ENCODE results near the gene DSEL.

Gene DSEL

DNA sequence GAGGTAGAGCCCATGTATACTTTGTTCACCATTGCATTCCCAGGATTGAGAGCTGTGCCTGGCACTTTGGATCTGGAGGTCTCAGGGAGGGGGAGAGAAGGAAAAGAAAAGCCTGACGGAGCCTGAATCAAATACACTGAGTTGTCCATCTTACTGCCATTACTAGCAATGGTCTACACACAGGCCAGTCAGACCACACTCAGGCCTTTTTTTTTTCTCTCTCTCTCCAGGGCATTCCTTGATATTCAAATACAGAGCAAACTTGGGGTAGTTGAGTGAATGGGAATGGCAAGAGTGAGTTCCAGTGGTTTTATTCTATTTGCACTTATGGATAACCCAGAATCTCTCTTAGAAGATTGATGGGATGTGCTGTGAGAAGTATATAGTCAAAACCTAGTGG, 11.8 kb downstream of the DSEL start:
- no peak overlapping the region for H3K27ac ChIP-seq (replicated peaks; ENCODE audit: low read length)
- WGBS, 2 donors (ENCODE audit: extremely low coverage in 2 of 2, insufficient read length in 2 of 2, insufficient replicate concordance in 1 of 2), result no CpG with 5 or more reads among the region's 1 CpG
- H4K8ac ChIP-seq (ENCODE audit: low read depth, low read length), result no peak overlapping the region
- no peak overlapping the region for H3K14ac ChIP-seq (ENCODE audit: low read length)
- no peak overlapping the region for H4K91ac ChIP-seq (ENCODE audit: low read depth, low read length, poor library complexity)
- no peak overlapping the region for H3K4ac ChIP-seq (ENCODE audit: low read length)
- H2BK120ac ChIP-seq (ENCODE audit: low read depth, low read length), result no peak overlapping the region
- H3K9ac ChIP-seq (ENCODE audit: low read depth, low read length, poor library complexity), result no peak overlapping the region
- H2BK5ac ChIP-seq (ENCODE audit: low read length), result no peak overlapping the region
- H3K4me2 ChIP-seq (ENCODE audit: insufficient read depth, low read length, poor library complexity, severe bottlenecking), result no peak overlapping the region
- no peaks in the 10 kb centered on the region for H3K36me3 ChIP-seq (replicated peaks in 1 of 2; ENCODE audit: control insufficient read depth in 2 of 2, insufficient read depth in 2 of 2, low read length in 2 of 2)
- no peak overlapping the region for H3K18ac ChIP-seq (ENCODE audit: low read length)
- H2AK5ac ChIP-seq (ENCODE audit: low read depth, low read length), result no peak overlapping the region
- H2BK15ac ChIP-seq (ENCODE audit: low read length), result no peak overlapping the region
- peaks cover 0 to 5% of the 10 kb centered on the region in 2 donors for H3K9me3 ChIP-seq (replicated peaks in 1 of 2; ENCODE audit: control insufficient read depth in 2 of 2, insufficient read depth in 1 of 2, low read depth in 1 of 2, low read length in 2 of 2)
- no peaks in the 10 kb centered on the region for H3K27me3 ChIP-seq (ENCODE audit: control insufficient read depth in 3 of 3, insufficient read depth in 3 of 3, low read depth in 1 of 3, low read length in 3 of 3)
- no peak overlapping the region for H2AFZ ChIP-seq (ENCODE audit: low read length)
- H3K79me1 ChIP-seq (ENCODE audit: low read depth, low read length), result no peaks in the 10 kb centered on the region
- H3K4me1 ChIP-seq (ENCODE audit: control insufficient read depth in 2 of 2, insufficient read depth in 1 of 2, low read depth in 1 of 2, low read length in 2 of 2), result peaks cover 0 to 2% of the 10 kb centered on the region in 2 donors
- no peak overlapping the region for H3K4me3 ChIP-seq (ENCODE audit: low read length in 2 of 2)
- no peak overlapping the region for H3K23ac ChIP-seq (ENCODE audit: low read depth, low read length, poor library complexity)
- no peak overlapping the region for H2BK12ac ChIP-seq (ENCODE audit: low read length)
- DNase-seq (ENCODE audit: low spot score), result no peak

DNA sequence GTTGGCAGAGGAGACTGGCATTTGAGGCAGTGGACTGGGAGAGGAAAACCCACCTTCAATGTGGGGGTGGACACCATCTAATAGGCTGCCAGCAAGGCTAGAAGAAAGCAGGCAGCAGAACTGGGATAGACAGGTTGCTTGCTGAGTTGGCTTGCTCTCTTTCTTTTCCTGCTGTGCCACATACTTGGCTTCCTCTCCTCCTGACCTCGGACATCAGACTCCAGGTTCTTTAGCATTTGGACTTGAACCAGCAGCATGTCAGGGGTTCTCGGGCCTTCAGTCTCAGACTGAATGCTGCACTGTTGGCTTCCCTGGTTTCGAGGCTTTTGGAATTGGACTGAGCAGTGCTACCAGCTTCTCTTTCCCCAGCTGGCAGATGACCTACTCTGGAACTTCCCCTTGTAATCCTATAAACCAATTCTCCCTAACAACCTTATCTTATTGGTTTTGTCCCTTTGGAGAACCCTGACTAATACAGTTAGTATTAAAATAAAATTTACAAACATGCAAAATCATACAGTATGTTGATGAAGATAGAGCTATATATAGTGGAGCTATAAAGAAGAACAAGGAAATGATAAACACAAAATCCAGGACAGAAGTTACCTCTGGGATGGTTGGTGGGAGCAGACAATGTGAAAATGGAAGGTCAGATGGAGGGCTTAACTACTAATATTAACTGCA, 15.9 kb downstream of the DSEL start:
- WGBS, 2 donors (ENCODE audit: extremely low coverage in 2 of 2, insufficient read length in 2 of 2, insufficient replicate concordance in 1 of 2), result no CpG with 5 or more reads among the region's 3 CpGs
- Histone ChIP-seq H3K27ac (replicated peaks; ENCODE audit: low read length) (no peak overlapping the region), H3K4ac (ENCODE audit: low read length) (no peak overlapping the region), H2AFZ (ENCODE audit: low read length) (no peak overlapping the region), H4K8ac (ENCODE audit: low read depth, low read length) (no peak overlapping the region), H3K79me1 (ENCODE audit: low read depth, low read length) (no peaks in the 10 kb centered on the region), H2AK5ac (ENCODE audit: low read depth, low read length) (no peak overlapping the region), H3K4me2 (ENCODE audit: insufficient read depth, low read length, poor library complexity, severe bottlenecking) (no peak overlapping the region), H3K9ac (ENCODE audit: low read depth, low read length, poor library complexity) (no peak overlapping the region), H2BK120ac (ENCODE audit: low read depth, low read length) (no peak overlapping the region), H3K36me3 (replicated peaks in 1 of 2; ENCODE audit: control insufficient read depth in 2 of 2, insufficient read depth in 2 of 2, low read length in 2 of 2) (no peaks in the 10 kb centered on the region), H3K4me1 (ENCODE audit: control insufficient read depth in 2 of 2, insufficient read depth in 1 of 2, low read depth in 1 of 2, low read length in 2 of 2) (peaks cover 0 to 2% of the 10 kb centered on the region in 2 donors), H3K4me3 (ENCODE audit: low read length in 2 of 2) (no peak overlapping the region), H2BK15ac (ENCODE audit: low read length) (no peak overlapping the region), H2BK5ac (ENCODE audit: low read length) (no peak overlapping the region), H4K91ac (ENCODE audit: low read depth, low read length, poor library complexity) (no peak overlapping the region), H3K23ac (ENCODE audit: low read depth, low read length, poor library complexity) (no peak overlapping the region), H2BK12ac (ENCODE audit: low read length) (no peak overlapping the region), H3K18ac (ENCODE audit: low read length) (no peak overlapping the region), H3K27me3 (ENCODE audit: control insufficient read depth in 3 of 3, insufficient read depth in 3 of 3, low read depth in 1 of 3, low read length in 3 of 3) (no peaks in the 10 kb centered on the region), H3K9me3 (replicated peaks in 1 of 2; ENCODE audit: control insufficient read depth in 2 of 2, insufficient read depth in 1 of 2, low read depth in 1 of 2, low read length in 2 of 2) (peaks cover 0 to 4% of the 10 kb centered on the region in 2 donors), H3K14ac (ENCODE audit: low read length) (no peak overlapping the region)
- DNase-seq (ENCODE audit: low spot score), result no peak

DNA sequence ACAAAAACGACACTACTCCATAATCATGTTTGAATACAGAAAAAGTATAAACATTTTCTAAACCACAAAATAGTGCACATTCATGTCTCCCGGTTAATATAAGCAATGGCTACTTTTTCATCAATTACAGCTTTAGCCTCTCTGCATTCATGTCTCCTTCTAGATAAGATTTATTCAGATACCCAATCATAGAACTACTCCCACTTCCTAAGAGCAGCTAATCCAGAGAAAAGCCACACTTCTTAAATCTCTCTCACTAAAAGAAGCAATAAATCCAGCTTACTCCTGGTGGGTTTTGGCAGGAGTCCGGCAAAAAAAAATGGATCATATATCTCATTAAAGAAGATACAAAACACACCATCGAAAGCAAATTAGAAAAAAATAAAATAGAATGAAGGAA, 20.1 kb downstream of the DSEL start:
- Histone ChIP-seq H2AFZ (ENCODE audit: low read length) (no peak overlapping the region), H3K4me2 (ENCODE audit: insufficient read depth, low read length, poor library complexity, severe bottlenecking) (no peak overlapping the region), H3K4ac (ENCODE audit: low read length) (no peak overlapping the region), H2BK12ac (ENCODE audit: low read length) (no peak overlapping the region), H4K8ac (ENCODE audit: low read depth, low read length) (no peak overlapping the region), H3K79me1 (ENCODE audit: low read depth, low read length) (no peaks in the 10 kb centered on the region), H2BK15ac (ENCODE audit: low read length) (no peak overlapping the region), H3K18ac (ENCODE audit: low read length) (no peak overlapping the region), H4K91ac (ENCODE audit: low read depth, low read length, poor library complexity) (no peak overlapping the region), H3K23ac (ENCODE audit: low read depth, low read length, poor library complexity) (no peak overlapping the region), H3K4me1 (ENCODE audit: control insufficient read depth in 2 of 2, insufficient read depth in 1 of 2, low read depth in 1 of 2, low read length in 2 of 2) (no peaks in the 10 kb centered on the region), H2BK120ac (ENCODE audit: low read depth, low read length) (no peak overlapping the region), H3K27me3 (ENCODE audit: control insufficient read depth in 3 of 3, insufficient read depth in 3 of 3, low read depth in 1 of 3, low read length in 3 of 3) (no peaks in the 10 kb centered on the region), H3K9me3 (replicated peaks in 1 of 2; ENCODE audit: control insufficient read depth in 2 of 2, insufficient read depth in 1 of 2, low read depth in 1 of 2, low read length in 2 of 2) (peaks cover 0 to 4% of the 10 kb centered on the region in 2 donors), H3K4me3 (ENCODE audit: low read length in 2 of 2) (no peak overlapping the region), H2BK5ac (ENCODE audit: low read length) (no peak overlapping the region), H3K36me3 (replicated peaks in 1 of 2; ENCODE audit: control insufficient read depth in 2 of 2, insufficient read depth in 2 of 2, low read length in 2 of 2) (no peaks in the 10 kb centered on the region), H3K27ac (replicated peaks; ENCODE audit: low read length) (no peak overlapping the region), H3K14ac (ENCODE audit: low read length) (no peak overlapping the region), H2AK5ac (ENCODE audit: low read depth, low read length) (no peak overlapping the region), H3K9ac (ENCODE audit: low read depth, low read length, poor library complexity) (no peak overlapping the region)
- no CpG with 5 or more reads among the region's 4 CpGs for WGBS, 2 donors (ENCODE audit: extremely low coverage in 2 of 2, insufficient read length in 2 of 2, insufficient replicate concordance in 1 of 2)
- DNase-seq (ENCODE audit: low spot score), result no peak

DNA sequence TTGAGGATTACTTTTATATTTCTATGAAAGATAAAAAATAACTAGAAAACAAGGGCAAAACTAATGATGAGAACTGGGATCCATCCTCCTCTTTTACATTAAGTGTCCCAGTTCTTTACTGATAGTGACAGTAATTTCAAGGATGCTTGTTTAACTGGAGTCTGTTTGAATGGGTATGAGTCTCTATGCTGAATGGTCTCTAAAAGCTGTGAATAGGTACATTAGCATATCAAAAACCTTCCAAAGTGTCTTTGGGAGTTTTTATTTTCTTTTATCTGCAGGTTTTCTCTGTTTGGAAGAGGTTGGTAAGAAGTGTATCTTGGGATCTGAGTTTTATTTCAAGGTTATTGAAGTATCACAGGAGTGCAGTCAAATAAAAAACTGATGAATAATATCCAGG, 30.0 kb downstream of the DSEL start:
- H2AK5ac ChIP-seq (ENCODE audit: low read depth, low read length), result no peak overlapping the region
- no peak overlapping the region for H3K4ac ChIP-seq (ENCODE audit: low read length)
- H3K27ac ChIP-seq (replicated peaks; ENCODE audit: low read length), result no peak overlapping the region
- no peak overlapping the region for H2BK120ac ChIP-seq (ENCODE audit: low read depth, low read length)
- H2BK5ac ChIP-seq (ENCODE audit: low read length), result no peak overlapping the region
- peaks cover 5 to 8% of the 10 kb centered on the region in 2 donors for H3K4me1 ChIP-seq (ENCODE audit: control insufficient read depth in 2 of 2, insufficient read depth in 1 of 2, low read depth in 1 of 2, low read length in 2 of 2)
- no peak overlapping the region for H2BK12ac ChIP-seq (ENCODE audit: low read length)
- H2AFZ ChIP-seq (ENCODE audit: low read length), result no peak overlapping the region
- no peak overlapping the region for H3K14ac ChIP-seq (ENCODE audit: low read length)
- no peak overlapping the region for H2BK15ac ChIP-seq (ENCODE audit: low read length)
- no peaks in the 10 kb centered on the region for H3K79me1 ChIP-seq (ENCODE audit: low read depth, low read length)
- H3K18ac ChIP-seq (ENCODE audit: low read length), result no peak overlapping the region
- H4K8ac ChIP-seq (ENCODE audit: low read depth, low read length), result no peak overlapping the region
- H3K9ac ChIP-seq (ENCODE audit: low read depth, low read length, poor library complexity), result no peak overlapping the region
- no peaks in the 10 kb centered on the region for H3K36me3 ChIP-seq (replicated peaks in 1 of 2; ENCODE audit: control insufficient read depth in 2 of 2, insufficient read depth in 2 of 2, low read length in 2 of 2)
- no peak overlapping the region for H3K4me2 ChIP-seq (ENCODE audit: insufficient read depth, low read length, poor library complexity, severe bottlenecking)
- H3K4me3 ChIP-seq (ENCODE audit: low read length in 2 of 2), result no peak overlapping the region
- DNase-seq (ENCODE audit: low spot score), result no peak
- H3K9me3 ChIP-seq (replicated peaks in 1 of 2; ENCODE audit: control insufficient read depth in 2 of 2, insufficient read depth in 1 of 2, low read depth in 1 of 2, low read length in 2 of 2), result peaks cover 0 to 2% of the 10 kb centered on the region in 2 donors
- no peaks in the 10 kb centered on the region for H3K27me3 ChIP-seq (ENCODE audit: control insufficient read depth in 3 of 3, insufficient read depth in 3 of 3, low read depth in 1 of 3, low read length in 3 of 3)
- no peak overlapping the region for H3K23ac ChIP-seq (ENCODE audit: low read depth, low read length, poor library complexity)
- no peak overlapping the region for H4K91ac ChIP-seq (ENCODE audit: low read depth, low read length, poor library complexity)

Data from neuronal stem cell (in vitro differentiated cells).